T-helper 2 cell treated with Interferon-gamma antibody and Interleukin-4, amounts not matched to agents 5 μg/mL and 100 μg/mL, for 36 hours (primary cell): ENCODE results near the gene CACFD1.
A peak's percentile ranks its signal among the peaks of the same experiment; 100 is the strongest.

Source experiments
- DNase-seq: peaks from one replicate; pipeline ENCODE4 v3.0.0; 2021; ENCODE audit warnings: low spot score
- H3K27ac Mint-ChIP-seq: one replicate; pipeline ENCODE4 v1.8.0; 2021; ENCODE audit warnings: mild to moderate bottlenecking, mixed read lengths
- H3K27me3 Mint-ChIP-seq: one replicate; pipeline ENCODE4 v1.8.0; 2021; ENCODE audit warnings: low read depth, mixed read lengths
- H3K36me3 Mint-ChIP-seq: one replicate; pipeline ENCODE4 v1.8.0; 2021; ENCODE audit warnings: low read depth, mixed read lengths
- H3K4me1 Mint-ChIP-seq: one replicate; pipeline ENCODE4 v1.8.0; 2021; ENCODE audit warnings: low read depth, mixed read lengths
- H3K4me3 Mint-ChIP-seq: one replicate; pipeline ENCODE4 v1.8.0; 2022; ENCODE audit warnings: mild to moderate bottlenecking, moderate library complexity, mixed read lengths
- H3K9me3 Mint-ChIP-seq: one replicate; pipeline ENCODE4 v1.8.0; 2021; ENCODE audit warnings: mixed read lengths

CACFD1 gene

DNA sequence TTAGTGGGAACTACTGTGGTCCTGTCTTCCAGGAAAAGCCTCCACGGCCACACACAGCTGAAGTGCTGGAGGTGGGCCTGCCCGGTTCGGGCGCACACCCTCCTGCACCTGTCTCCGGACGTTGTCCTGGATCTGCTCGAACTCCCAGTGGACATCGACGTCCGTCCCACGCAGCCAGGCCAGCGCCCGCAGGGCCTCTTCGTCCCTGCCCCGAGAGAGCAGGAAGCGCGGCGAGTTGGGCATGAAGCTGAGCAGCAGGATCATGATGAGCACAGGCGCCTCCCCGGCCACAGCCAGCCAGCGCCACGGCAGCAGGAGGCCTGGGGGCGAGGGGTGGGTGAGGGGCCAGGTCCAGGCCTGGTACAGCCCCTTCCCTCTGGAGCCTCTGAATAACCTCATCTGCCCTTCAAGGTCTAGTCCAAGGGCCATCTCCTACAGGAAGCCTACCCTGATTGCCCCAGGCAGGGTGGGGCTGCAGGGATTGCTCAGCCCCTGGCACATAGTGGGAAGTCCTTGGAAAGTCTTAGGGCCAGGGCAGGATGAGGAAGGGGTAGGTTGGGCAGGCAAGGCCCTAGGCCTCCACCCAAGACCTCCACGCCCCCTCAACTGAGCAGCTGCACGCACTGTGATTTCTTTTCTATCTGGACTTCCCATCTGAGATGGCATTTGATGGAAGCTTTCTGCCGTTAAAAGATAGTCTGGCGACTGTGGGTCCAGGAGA, 15.7 kb downstream of the CACFD1 start:
- Mint-ChIP-seq H3K27ac (no peak overlapping the region), H3K4me3 (no peak overlapping the region), H3K9me3 (no peaks in the 10 kb centered on the region), H3K36me3 (no peaks in the 10 kb centered on the region), H3K4me1 (peaks cover 8% of the 10 kb centered on the region), H3K27me3 (peaks cover 6% of the 10 kb centered on the region)
- DNase-seq = no peak

DNA sequence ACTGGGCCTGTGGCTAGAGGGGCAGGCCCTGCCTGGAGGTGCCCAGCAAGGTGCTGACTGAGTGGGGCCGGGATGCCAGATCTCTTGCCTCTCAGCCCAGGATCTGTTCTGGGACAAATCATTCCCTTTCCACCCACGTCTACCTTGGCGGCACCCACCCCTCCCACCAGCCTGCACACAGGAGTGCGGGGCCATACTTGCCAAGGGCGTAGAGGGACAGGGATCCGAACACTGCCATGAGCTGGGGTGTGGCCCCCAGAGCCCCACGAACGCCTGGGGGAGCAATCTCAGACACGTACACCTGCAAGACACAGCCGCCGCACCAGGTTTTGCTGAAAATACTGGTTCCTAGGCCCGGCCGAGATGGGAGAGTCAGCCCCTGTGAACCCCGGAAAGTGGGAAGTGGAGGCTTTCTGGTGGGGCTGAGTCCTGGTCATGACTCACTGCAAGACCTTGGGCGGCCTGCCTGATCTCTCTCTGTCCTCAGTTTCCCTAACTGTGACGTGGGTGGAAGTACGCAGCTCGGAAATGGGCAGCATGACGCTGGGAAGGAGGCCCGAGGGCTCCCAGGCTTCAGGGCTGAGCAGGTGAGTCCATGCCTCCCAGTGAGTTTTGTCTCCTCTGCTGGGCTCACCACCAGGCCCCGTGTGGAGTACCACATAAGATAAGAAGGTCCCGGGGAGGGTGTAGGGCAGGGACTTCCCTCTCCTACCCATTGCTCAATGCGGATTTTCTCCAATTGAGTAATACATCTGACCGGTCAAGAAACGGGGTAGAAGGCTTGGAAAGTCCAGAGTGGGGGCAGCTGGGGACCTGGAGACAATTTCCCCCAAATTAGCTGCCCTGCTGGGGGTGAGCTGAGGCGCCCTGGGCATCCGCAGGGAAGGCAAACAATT, 16.5 kb downstream of the CACFD1 start:
- Mint-ChIP-seq H3K9me3 (no peaks in the 10 kb centered on the region), H3K4me3 (no peak overlapping the region), H3K27me3 (peaks cover 6% of the 10 kb centered on the region), H3K4me1 (peaks cover 8% of the 10 kb centered on the region), H3K27ac (no peak overlapping the region), H3K36me3 (no peaks in the 10 kb centered on the region)
- DNase-seq = no peak

DNA sequence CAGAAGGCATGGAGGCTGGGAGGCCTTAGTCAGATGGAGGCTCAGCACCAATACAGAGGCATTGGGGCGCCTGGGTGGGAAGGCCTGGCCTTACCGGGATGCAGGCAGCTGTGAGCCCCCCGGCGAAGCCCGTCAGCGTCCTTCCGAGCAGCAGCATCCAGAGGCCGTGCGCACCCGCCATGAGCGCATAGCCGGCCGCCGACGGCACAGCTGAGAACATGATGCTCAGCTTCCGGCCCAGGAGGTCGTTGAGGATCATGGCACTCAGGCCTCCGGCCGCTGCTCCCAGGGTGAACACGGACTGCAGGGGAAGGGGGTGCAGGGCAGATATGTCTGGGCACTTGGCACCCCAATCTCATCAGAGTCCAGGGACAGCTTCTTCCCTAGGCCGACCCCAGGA, 17.2 kb downstream of the CACFD1 start:
- no peak for DNase-seq
- H3K4me3 Mint-ChIP-seq = no peak overlapping the region
- H3K27me3 Mint-ChIP-seq = peaks cover 6% of the 10 kb centered on the region
- no peaks in the 10 kb centered on the region for H3K9me3 Mint-ChIP-seq
- no peaks in the 10 kb centered on the region for H3K36me3 Mint-ChIP-seq
- peaks cover 8% of the 10 kb centered on the region for H3K4me1 Mint-ChIP-seq
- H3K27ac Mint-ChIP-seq = no peak overlapping the region

DNA sequence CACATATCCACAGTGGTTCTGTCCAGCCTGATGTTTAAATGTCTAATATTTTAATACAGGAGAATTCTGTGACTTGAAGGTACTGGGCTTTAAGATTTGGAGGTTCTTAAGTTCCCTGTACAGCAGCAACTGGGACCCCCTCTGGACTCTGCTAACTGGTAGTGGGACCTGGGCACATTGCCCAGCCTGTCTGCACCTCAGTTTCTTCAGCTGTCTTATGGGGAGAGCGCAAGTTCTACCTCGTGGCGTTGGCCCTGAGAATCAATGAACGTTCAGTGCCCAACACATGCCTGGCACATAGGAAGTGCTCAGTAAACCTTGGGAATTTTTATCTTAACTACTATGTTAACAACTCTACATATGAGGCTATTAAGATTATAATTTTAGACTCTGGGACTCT, 17.7 kb downstream of the CACFD1 start:
- Mint-ChIP-seq H3K36me3 (no peaks in the 10 kb centered on the region), H3K4me3 (peak overlapping the region; percentile 6), H3K27ac (no peak overlapping the region), H3K27me3 (peaks cover 6% of the 10 kb centered on the region), H3K4me1 (peaks cover 8% of the 10 kb centered on the region), H3K9me3 (no peaks in the 10 kb centered on the region)
- DNase-seq = no peak

DNA sequence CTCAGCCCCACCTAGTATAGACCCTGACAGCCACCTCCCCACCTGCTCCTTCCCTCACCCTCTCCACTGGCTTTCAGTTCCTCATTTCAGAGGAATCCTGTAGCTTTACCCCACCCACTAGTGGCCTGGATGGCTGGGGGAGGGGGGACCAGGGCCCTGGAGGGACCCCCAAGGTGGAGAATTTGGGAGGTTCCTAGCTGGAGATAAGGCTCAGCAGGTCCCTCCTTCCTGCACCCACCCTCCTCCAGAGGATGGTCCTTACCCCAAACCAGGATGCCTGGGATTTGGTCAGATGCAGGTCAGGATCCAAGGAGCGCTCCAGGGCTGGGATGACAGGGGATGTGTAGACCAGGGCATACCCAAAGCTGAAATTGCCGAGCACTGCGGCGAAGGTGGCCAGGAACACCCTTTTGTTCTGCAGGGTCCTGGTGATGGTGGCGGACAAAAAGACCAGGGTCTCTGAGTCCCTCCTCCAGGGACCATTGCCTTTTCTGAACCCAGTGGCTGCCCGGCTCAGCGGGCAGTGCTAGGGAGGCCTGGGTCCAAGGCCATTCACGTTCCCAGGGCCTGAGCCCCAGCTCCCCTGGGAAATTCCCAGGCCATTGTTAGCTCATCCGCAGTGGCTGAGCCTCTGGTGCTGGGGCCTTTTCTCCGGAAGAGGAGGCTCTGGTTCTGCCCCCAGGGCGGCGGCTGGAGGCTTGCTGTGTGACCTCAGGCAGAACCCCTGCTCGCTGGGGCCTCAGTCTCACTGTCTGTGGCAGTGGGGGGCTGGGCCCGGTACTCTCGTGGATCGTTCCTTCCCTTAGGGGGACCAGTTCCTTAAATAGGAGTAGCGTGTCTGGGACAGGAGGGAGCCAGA, 18.4 kb downstream of the CACFD1 start:
- Mint-ChIP-seq H3K27me3 (peaks cover 9% of the 10 kb centered on the region), H3K27ac (peak overlapping the region; percentile 57), H3K4me3 (peak overlapping the region; percentile 29), H3K4me1 (peaks cover 8% of the 10 kb centered on the region), H3K36me3 (no peaks in the 10 kb centered on the region), H3K9me3 (no peaks in the 10 kb centered on the region)
- DNase-seq = no peak

DNA sequence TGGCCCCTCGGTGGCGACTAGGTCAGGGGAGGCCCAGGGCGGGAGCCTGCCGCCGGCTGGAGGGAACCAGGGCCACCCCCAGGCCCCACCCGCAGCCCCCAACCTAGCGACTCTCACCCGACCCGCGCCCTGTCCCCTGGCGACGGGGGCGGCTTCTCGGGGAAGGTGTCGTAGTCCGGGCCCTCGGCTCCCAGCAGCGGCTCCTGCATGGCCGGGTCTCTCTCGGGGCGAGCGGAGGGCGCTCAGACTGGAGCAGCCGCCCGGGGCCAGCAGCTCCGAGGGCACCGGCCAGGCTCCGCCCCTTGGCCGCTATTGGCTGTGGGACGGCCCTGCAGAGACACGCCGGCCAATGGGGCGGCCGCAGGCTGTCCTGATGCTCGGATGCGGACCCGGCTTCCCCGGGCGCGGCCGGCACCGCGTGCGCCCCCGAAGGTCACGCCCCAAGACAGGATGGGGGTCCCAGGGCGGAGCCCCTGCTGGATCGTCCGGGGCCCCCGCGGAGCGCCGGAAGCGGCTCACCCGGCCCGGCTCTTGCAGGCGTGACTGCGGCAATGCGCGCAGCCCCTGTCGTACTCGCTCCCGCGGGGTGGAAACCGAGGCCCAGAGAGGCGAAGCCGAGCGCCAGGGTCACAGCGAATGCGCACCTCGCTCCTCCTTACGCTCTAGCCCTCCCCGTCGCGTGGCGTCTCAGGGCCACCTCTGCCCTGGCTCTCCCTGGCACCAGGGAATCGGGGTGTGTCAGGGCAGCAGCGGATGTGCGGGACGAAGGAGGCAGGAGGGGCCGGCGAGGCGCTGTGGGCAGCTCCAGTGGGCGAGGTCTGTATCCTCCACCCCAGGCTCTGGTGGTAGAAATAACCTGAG, 19.3 kb downstream of the CACFD1 start, which contains the start of gene SLC2A6:
TSS of gene SLC2A6 (minus strand) at position 249 of the 861 bp plus-strand sequence. CDS start at position 209, 40 bp downstream.
- Mint-ChIP-seq H3K36me3 (no peaks in the 10 kb centered on the region), H3K27ac (no peak within 1 kb of the TSS), H3K4me3 (peak within 1 kb of the TSS; percentile 69)

DNA sequence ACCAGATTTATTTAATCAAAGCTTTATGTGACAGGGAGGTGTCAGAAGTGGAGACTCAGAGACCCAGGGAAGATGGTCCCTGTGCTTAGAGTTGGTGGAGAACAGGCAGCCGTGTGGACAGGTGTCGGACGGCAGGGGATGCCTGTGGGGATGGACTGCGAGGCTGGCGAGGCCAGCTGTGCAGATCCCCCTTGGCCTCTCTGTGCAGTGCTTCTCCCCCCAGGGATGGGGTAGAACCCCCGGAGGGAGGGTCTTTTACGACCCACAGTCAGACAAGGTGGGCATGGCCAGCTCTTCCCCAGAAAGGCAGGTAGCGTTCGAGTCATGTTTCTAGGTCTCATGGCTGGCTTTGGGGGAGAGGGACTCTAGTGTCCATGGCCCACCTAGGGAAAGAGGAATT, 23.8 kb downstream of the CACFD1 start:
- no peak overlapping the region for H3K4me3 Mint-ChIP-seq
- H3K9me3 Mint-ChIP-seq = no peaks in the 10 kb centered on the region
- peaks cover 8% of the 10 kb centered on the region for H3K4me1 Mint-ChIP-seq
- no peaks in the 10 kb centered on the region for H3K36me3 Mint-ChIP-seq
- H3K27me3 Mint-ChIP-seq = peaks cover 13% of the 10 kb centered on the region
- H3K27ac Mint-ChIP-seq = no peak overlapping the region
- no peak for DNase-seq

More for the DNA sequence above, 19.3 kb downstream of the CACFD1 start, which contains the start of gene SLC2A6:
- DNase-seq = peak; percentile 86
- H3K27me3 Mint-ChIP-seq = peaks cover 13% of the 10 kb centered on the region
- H3K9me3 Mint-ChIP-seq = no peaks in the 10 kb centered on the region
- peaks cover 8% of the 10 kb centered on the region for H3K4me1 Mint-ChIP-seq

DNA sequence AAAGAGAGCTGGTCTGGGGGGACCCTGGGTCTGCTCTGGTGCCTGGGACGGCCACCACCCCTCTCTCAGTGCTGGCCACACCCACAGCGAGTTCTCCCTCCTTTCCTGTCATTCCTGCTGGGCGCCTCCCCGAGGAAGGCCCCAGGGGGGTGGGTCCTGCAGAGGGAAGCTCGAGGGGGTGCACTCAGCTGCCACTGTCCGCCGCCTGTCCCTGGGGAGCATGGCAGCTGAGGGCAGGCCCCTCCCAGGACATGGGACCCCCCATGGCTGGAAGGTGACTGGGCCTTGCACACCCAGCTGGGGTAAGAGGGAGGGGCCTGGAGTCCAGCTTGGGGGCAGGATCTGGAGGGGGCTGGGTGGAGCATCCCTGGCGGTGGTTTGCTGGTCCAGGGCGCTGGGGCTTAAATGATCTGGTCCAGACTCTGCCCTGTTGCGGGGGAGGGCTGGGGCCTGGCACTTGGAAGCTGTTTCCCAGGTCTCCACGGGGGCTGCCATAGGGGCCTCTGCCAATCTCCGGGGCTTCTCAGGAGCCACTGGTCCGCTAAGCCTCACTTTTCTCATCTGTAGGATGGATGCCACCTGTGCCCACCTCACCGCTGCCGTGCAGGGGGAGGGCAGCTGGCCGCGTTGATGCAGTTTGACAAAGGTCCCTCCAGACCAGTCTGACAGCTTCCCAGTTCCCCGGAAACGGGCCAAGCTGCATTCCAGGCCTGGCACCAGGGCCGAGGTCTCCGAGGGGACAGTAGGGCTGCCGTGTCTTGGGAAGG, 25.1 kb downstream of the CACFD1 start:
- Mint-ChIP-seq H3K27me3 (peaks cover 8% of the 10 kb centered on the region), H3K27ac (no peak overlapping the region), H3K4me3 (no peak overlapping the region), H3K4me1 (peaks cover 5% of the 10 kb centered on the region), H3K9me3 (no peaks in the 10 kb centered on the region), H3K36me3 (no peaks in the 10 kb centered on the region)
- DNase-seq = no peak

DNA sequence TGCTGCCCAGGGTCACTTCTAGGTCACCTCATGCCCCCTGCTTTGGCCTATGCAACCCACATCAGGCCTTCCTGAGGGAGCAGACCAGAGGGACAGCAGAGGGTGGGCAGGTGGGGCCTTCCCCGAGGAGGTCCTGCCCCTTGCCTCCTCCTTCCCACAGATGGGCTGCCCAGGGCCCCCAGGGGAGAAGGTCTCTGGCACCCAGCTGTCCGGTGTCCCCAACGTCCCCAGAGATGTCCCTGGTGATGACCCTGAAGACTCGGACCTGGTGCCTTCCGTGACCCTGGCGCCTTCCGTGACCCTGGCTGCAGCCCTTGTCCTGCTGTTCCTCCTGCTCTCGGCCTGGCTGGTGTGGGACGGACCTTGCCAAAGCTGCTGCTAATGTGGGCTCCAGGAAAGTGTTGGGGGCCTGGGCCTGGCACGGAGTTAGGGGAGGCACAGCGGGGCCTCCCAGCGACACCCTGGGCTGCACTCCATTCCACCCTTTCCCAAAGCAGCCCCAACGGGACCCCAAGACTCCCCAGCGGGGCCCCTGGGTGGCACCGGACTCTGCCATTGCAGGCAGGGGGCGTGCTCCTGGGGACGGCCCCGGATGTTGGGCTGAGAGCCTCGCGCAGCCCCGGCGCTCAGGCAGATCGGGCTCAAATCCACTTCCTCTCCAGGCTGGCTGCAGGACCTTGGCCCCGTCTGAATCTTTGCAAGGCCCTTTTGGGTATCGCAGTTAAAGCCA, 25.9 kb downstream of the CACFD1 start:
- Mint-ChIP-seq H3K36me3 (no peaks in the 10 kb centered on the region), H3K4me1 (peaks cover 3% of the 10 kb centered on the region), H3K9me3 (no peaks in the 10 kb centered on the region), H3K4me3 (peak overlapping the region; percentile 52), H3K27ac (no peak overlapping the region), H3K27me3 (peaks cover 6% of the 10 kb centered on the region)
- DNase-seq = no peak

DNA sequence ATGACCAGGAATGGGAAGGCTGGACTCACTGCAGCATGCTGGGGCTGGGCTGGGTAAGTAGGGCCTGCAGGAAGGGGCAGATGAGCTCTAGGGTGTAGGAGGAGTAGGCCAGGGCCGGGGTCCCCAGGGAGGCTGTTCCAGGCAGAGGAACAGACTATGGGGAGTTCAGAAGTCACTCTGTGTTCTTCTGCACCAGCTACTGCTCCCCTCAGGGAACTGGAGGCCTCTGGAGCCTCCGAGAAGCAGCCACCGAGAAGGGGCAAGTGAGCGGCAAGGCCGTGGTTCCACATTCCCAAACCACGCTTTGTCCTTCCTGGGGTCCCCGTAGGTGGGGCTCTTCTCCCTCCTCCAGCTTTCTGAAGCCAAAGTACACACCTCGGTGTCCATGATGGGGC, 27.6 kb downstream of the CACFD1 start:
- no peak overlapping the region for H3K27ac Mint-ChIP-seq
- H3K27me3 Mint-ChIP-seq = peaks cover 6% of the 10 kb centered on the region
- no peak for DNase-seq
- no peaks in the 10 kb centered on the region for H3K9me3 Mint-ChIP-seq
- peaks cover 3% of the 10 kb centered on the region for H3K4me1 Mint-ChIP-seq
- no peaks in the 10 kb centered on the region for H3K36me3 Mint-ChIP-seq
- H3K4me3 Mint-ChIP-seq = no peak overlapping the region

DNA sequence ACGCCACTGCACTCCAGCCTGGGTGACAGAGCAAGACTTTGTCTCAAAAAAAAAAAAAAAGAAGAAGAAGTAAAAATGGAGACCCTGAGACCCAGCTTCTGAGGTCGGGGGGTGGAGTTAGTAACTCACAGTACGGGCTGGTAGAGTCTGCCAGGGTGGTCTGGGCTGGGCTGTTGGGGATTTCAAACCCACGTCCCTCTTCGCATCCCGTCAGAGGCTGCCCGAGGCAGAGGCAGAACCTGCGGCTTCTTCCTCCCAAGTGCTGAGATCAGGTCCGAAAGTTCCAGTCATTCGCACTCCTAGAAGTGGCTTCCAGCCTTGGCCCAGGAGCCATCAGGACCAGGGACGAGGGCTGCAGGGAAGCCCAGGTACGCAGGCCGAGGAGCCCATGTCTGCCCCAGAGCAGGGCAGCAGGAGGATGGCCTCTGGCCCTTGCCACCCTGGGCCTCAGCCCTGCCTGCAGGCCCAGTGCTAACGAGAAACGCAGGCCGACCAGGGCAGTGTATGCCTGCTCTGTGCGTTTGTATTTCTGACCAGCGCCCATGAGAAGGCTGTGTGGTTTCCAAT, 29.0 kb downstream of the CACFD1 start:
- Mint-ChIP-seq H3K27ac (no peak overlapping the region), H3K4me3 (no peak overlapping the region), H3K27me3 (no peaks in the 10 kb centered on the region), H3K36me3 (no peaks in the 10 kb centered on the region), H3K9me3 (no peaks in the 10 kb centered on the region), H3K4me1 (peaks cover 3% of the 10 kb centered on the region)
- DNase-seq = no peak
